ENCODE data around the gene C16orf46.

- TF ChIP-seq CTCF (IDR thresholded peaks at IDR 0.05) (no peak), POLR2A (IDR thresholded peaks at IDR 0.05) (no peak)
Observed at GRCh38 chr16:81040131-81040530, 36.9 kb downstream of the C16orf46 start.
